Astrocyte (in vitro differentiated cells and primary cell): ENCODE data around the gene CEP131. TPM values are rescaled to one million over a fixed set of nuclear protein-coding genes. Genes with fewer than 3 reads are reported as not detected.

Experiments used
- DNase-seq: peaks from one replicate; pipeline ENCODE4 v3.0.0-alpha.2; 2010; ENCODE audit warnings: low read depth
- FAIRE-seq: peaks from 2 replicates; lab custom pipeline; 2011; peaks lifted over from hg19 to GRCh38; lab: Jason Lieb, UNC
- H2AFZ ChIP-seq: 2 replicates; pipeline ENCODE4 v1.6.0; 2012; ENCODE audit warnings: low read depth, low read length, inconsistent platforms
- H3K27ac ChIP-seq: 2 replicates; pipeline ENCODE4 v1.5.1; 2011; ENCODE audit warnings: low read depth, low read length, inconsistent platforms
- H3K27me3 ChIP-seq: 2 replicates; pipeline ENCODE4 v1.6.0; 2011; ENCODE audit warnings: low read length, inconsistent platforms; ENCODE audit not compliant: insufficient read depth
- H3K36me3 ChIP-seq: 2 replicates; pipeline ENCODE4 v1.5.1; 2011; ENCODE audit warnings: low read length, inconsistent platforms; ENCODE audit not compliant: insufficient read depth
- H3K4me1 ChIP-seq: 2 replicates; pipeline ENCODE4 v1.5.1; 2011; ENCODE audit warnings: low read length, inconsistent platforms; ENCODE audit not compliant: insufficient read depth
- H3K4me2 ChIP-seq: 2 replicates; pipeline ENCODE4 v1.6.0; 2012; ENCODE audit warnings: low read length, inconsistent platforms
- H3K4me3 ChIP-seq: 2 replicates; pipeline ENCODE4 v1.5.1; 2011; ENCODE audit warnings: low read depth, mild to moderate bottlenecking, low read length, inconsistent platforms; ENCODE audit not compliant: insufficient read depth
- H3K79me2 ChIP-seq: 2 replicates; pipeline ENCODE4 v1.6.0; 2012; ENCODE audit warnings: mild to moderate bottlenecking, low read length, inconsistent platforms; ENCODE audit not compliant: insufficient read depth
- H3K9ac ChIP-seq: 2 replicates; pipeline ENCODE4 v1.6.0; 2012; ENCODE audit warnings: mild to moderate bottlenecking, low read length, inconsistent platforms
- H3K9me3 ChIP-seq: 2 replicates; pipeline ENCODE4 v1.5.1; 2012; ENCODE audit warnings: low read depth, mild to moderate bottlenecking, low read length, inconsistent platforms; ENCODE audit not compliant: insufficient read depth
- H4K20me1 ChIP-seq: 2 replicates; pipeline ENCODE4 v1.6.0; 2012; ENCODE audit warnings: low read length, inconsistent platforms; ENCODE audit not compliant: insufficient read depth
- H3K27ac Mint-ChIP-seq: one replicate; pipeline ENCODE4 v1.8.0; 2021; ENCODE audit warnings: mild to moderate bottlenecking, mixed read lengths; ENCODE audit not compliant: unreplicated experiment
- H3K27me3 Mint-ChIP-seq: one replicate; pipeline ENCODE4 v1.8.0; 2021; ENCODE audit warnings: low read depth, mixed read lengths; ENCODE audit not compliant: unreplicated experiment
- H3K36me3 Mint-ChIP-seq: one replicate; pipeline ENCODE4 v1.8.0; 2021; ENCODE audit warnings: low read depth, mixed read lengths; ENCODE audit not compliant: unreplicated experiment
- H3K4me1 Mint-ChIP-seq: one replicate; pipeline ENCODE4 v1.8.0; 2021; ENCODE audit warnings: low read depth, mixed read lengths; ENCODE audit not compliant: unreplicated experiment
- H3K4me3 Mint-ChIP-seq: one replicate; pipeline ENCODE4 v1.8.0; 2021; ENCODE audit warnings: mild to moderate bottlenecking, moderate library complexity, mixed read lengths; ENCODE audit not compliant: unreplicated experiment
- H3K9me3 Mint-ChIP-seq: one replicate; pipeline ENCODE4 v1.8.0; 2021; ENCODE audit warnings: mild to moderate bottlenecking, mixed read lengths; ENCODE audit not compliant: unreplicated experiment
- EZH2 ChIP-seq: IDR thresholded peaks from 2 replicates; pipeline ENCODE4 v1.6.1; 2012; ENCODE audit warnings: mild to moderate bottlenecking, low read length, inconsistent platforms; ENCODE audit not compliant: insufficient read depth
- total RNA-seq: library from RNA; stranded (reverse); gene quantifications from 2 replicates; pipeline ENCODE4 v1.2.1, GENCODE V29; 2021
- TF ChIP-seq, protein P1 (sequence below): IDR thresholded peaks from 2 replicates; pipeline ENCODE4 v1.5.1; 2011; ENCODE audit warnings: low read depth, mild to moderate bottlenecking, inconsistent platforms, low read length, moderate library complexity; ENCODE audit not compliant: insufficient read depth

The CEP131 gene
- total RNA-seq, 1 donor from 2014 or later = 5.8 TPM

DNA sequence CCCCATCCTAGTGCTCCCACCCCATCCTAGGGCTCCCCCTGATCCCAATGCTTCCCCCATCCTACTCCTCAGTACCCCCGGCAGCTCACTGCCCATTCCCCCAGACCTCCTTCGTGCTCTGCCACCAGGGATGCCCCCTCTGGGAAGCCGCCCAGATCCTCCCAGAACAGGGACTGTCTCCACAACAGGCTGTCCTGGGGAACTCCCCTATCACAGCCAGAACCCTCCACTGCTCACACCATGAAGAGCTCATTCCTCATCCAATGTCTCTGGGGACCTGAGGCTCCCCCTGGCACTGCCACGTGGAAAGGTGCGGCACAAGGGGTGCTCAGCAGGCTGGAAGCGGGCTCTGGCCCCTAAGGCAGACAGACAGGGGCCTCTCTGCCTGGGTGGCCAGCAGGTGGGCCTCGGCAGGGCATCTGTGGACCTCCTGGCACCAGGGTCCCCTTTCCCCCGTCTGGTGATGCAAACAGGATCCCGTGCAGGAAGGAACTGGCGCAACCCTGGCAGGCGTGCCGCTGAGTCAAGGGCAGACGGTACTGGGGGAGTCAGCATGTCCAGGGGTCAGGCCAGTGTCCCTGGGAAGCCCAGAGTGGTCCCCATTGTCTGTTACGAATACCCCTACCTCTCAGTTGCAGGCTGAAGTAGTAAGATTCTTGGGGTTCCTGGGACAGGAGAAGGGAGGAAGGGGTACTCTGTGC is 72.2 kb downstream of the CEP131 start:
- no peak for FAIRE-seq
- TF ChIP-seq, protein P1, sequence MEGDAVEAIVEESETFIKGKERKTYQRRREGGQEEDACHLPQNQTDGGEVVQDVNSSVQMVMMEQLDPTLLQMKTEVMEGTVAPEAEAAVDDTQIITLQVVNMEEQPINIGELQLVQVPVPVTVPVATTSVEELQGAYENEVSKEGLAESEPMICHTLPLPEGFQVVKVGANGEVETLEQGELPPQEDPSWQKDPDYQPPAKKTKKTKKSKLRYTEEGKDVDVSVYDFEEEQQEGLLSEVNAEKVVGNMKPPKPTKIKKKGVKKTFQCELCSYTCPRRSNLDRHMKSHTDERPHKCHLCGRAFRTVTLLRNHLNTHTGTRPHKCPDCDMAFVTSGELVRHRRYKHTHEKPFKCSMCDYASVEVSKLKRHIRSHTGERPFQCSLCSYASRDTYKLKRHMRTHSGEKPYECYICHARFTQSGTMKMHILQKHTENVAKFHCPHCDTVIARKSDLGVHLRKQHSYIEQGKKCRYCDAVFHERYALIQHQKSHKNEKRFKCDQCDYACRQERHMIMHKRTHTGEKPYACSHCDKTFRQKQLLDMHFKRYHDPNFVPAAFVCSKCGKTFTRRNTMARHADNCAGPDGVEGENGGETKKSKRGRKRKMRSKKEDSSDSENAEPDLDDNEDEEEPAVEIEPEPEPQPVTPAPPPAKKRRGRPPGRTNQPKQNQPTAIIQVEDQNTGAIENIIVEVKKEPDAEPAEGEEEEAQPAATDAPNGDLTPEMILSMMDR = no peak
- no peak for TF ChIP-seq EZH2

DNA sequence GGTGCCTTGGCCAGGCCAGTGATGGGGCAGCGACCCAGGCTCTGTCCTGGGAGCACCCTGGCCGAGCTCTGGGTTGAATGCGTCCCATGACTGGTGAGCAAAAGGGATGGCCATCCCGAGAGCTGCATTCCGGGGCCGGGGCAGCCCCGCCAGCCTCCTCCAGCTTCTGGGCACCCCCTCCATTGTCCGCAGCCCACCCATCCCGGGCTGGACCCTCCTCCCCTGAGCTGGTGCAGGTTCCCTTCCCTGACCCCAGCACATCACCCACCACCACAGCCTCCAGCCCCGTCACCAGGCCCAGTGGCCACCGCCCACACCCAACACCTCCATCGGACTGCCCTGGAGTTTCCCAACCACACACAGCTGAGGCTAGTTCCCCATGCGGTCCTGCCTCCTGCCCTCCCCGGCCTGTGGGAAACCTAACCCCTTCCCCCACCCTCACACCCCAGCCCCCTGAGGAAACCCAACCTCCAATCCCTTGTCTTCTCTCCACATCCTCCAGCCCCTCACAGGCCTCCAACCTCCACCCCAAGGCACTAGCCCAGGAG is 73.7 kb downstream of the CEP131 start:
- Mint-ChIP-seq H3K4me1 (peaks cover 2% of the 10 kb centered on the region), H3K36me3 (peaks cover 2% of the 10 kb centered on the region), H3K9me3 (no peaks in the 10 kb centered on the region), H3K27me3 (peaks cover 31% of the 10 kb centered on the region), H3K27ac (no peak overlapping the region), H3K4me3 (no peak overlapping the region)
- Histone ChIP-seq H2AFZ (no peak overlapping the region), H3K4me1 (no peaks in the 10 kb centered on the region), H3K9me3 (no peaks in the 10 kb centered on the region), H3K4me2 (no peak overlapping the region), H3K9ac (no peak overlapping the region), H4K20me1 (no peaks in the 10 kb centered on the region), H3K36me3 (no peaks in the 10 kb centered on the region), H3K4me3 (no peak overlapping the region), H3K27me3 (peaks cover 2% of the 10 kb centered on the region), H3K27ac (no peak overlapping the region), H3K79me2 (no peaks in the 10 kb centered on the region)
- DNase-seq (no peak), FAIRE-seq (no peak)
- TF ChIP-seq, protein P1 = no peak
- TF ChIP-seq EZH2 = no peak

More for the DNA sequence above, 72.2 kb downstream of the CEP131 start:
- Histone ChIP-seq H3K9me3 (no peaks in the 10 kb centered on the region), H3K4me2 (no peak overlapping the region), H3K9ac (no peak overlapping the region), H2AFZ (no peak overlapping the region), H3K4me1 (no peaks in the 10 kb centered on the region), H3K27ac (no peak overlapping the region), H4K20me1 (no peaks in the 10 kb centered on the region), H3K79me2 (no peaks in the 10 kb centered on the region), H3K4me3 (no peak overlapping the region), H3K36me3 (no peaks in the 10 kb centered on the region), H3K27me3 (peaks cover 2% of the 10 kb centered on the region)
- Mint-ChIP-seq H3K9me3 (no peaks in the 10 kb centered on the region), H3K4me3 (no peak overlapping the region), H3K27me3 (peaks cover 34% of the 10 kb centered on the region), H3K36me3 (peaks cover 2% of the 10 kb centered on the region), H3K4me1 (peaks cover 2% of the 10 kb centered on the region), H3K27ac (no peak overlapping the region)
- no peak for DNase-seq

DNA sequence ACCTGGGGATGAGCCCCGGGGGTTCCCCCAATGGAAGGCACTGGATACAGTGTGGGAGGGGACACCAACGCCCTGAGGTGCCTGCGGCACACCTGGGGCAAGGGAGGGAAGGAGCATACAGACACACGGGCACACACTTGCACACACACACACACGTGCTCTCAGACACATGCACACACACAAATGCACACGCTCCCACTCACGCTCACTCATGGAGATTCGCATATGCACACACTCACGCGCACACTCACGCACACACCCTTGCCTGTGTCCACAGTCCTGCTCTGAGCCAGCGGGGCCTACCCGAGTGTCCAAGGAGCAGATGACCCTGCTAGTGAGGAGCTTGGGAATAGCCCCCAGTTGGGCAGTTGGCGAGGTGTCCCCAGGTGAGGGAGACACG is 74.2 kb downstream of the CEP131 start:
- Histone ChIP-seq H3K27me3 (no peaks in the 10 kb centered on the region), H3K79me2 (no peaks in the 10 kb centered on the region), H3K4me2 (no peak overlapping the region), H3K4me3 (no peak overlapping the region), H3K27ac (no peak overlapping the region), H4K20me1 (no peaks in the 10 kb centered on the region), H3K36me3 (no peaks in the 10 kb centered on the region), H3K4me1 (no peaks in the 10 kb centered on the region), H3K9ac (no peak overlapping the region), H3K9me3 (no peaks in the 10 kb centered on the region), H2AFZ (no peak overlapping the region)
- Mint-ChIP-seq H3K9me3 (no peaks in the 10 kb centered on the region), H3K4me1 (peaks cover 2% of the 10 kb centered on the region), H3K36me3 (peaks cover 2% of the 10 kb centered on the region), H3K4me3 (no peak overlapping the region), H3K27me3 (peaks cover 30% of the 10 kb centered on the region), H3K27ac (no peak overlapping the region)
- no peak for DNase-seq
- TF ChIP-seq EZH2 = no peak
- TF ChIP-seq, protein P1 = no peak
- FAIRE-seq = no peak
